Neural progenitor cell (in vitro differentiated cells): ENCODE measurements around the gene ATP23. TPM values are rescaled to one million over a fixed set of nuclear protein-coding genes. Genes with fewer than 3 reads are reported as not detected.

Experiments used
- total RNA-seq: library from RNA; depleted of rRNA; stranded (reverse); fragments of >200 nt; gene quantifications from 2 replicates; pipeline ENCODE4 v1.2.3, GENCODE V29; 2015; ENCODE audit warnings: low replicate concordance

The ATP23 gene
- total RNA-seq, 1 donor from 2014 or later = 11.4 TPM

Other genes with a start within 250 kb of the ATP23 start
- 107 and 113 TPM in 2 replicates for gene OS9, start 247.4 kb upstream of the ATP23 start, total RNA-seq
- 1.7 and 2.7 TPM in 2 replicates for gene AGAP2, start 202.8 kb upstream of the ATP23 start, total RNA-seq
- gene TSPAN31, start 196.5 kb upstream of the ATP23 start, total RNA-seq = 57.6 and 61.3 TPM in 2 replicates
- gene CDK4, start 189.3 kb upstream of the ATP23 start, total RNA-seq = 169 and 348 TPM in 2 replicates
- 8.1 and 11.9 TPM in 2 replicates for gene MARCHF9, start 186.5 kb upstream of the ATP23 start, total RNA-seq
- gene CYP27B1, start 174.5 kb upstream of the ATP23 start, total RNA-seq = 0.17 and 0.99 TPM in 2 replicates
- gene METTL1, start 169.5 kb upstream of the ATP23 start, total RNA-seq = 4.5 and 5.6 TPM in 2 replicates
- 2.1 and 4.8 TPM in 2 replicates for gene EEF1AKMT3, start 169.0 kb upstream of the ATP23 start, total RNA-seq
- 18.1 and 19.0 TPM in 2 replicates for gene TSFM, start 158.8 kb upstream of the ATP23 start, total RNA-seq
- gene AVIL, start 122.8 kb upstream of the ATP23 start, total RNA-seq = 0.12 and 0.37 TPM in 2 replicates
- 43.6 and 73.2 TPM in 2 replicates for gene CTDSP2, start 94.8 kb upstream of the ATP23 start, total RNA-seq